SKM-1 treated with dmso at 0.1 percent for 144 hours (cell line): ENCODE data around the gene OR2V2.
"Not testable (repeated sequence)": the region's sequence is repeated elsewhere in the genome, so short reads cannot be mapped to it uniquely, and the experiment has no call there.

Experiments used
- DNase-seq: peaks from one replicate; lab custom pipeline; 2025; ENCODE audit not compliant: unreplicated experiment; lab: John Stamatoyannopoulos, UW

OR2V2 gene

GRCh38 chr5:181168595-181169118 is 21.3 kb downstream of the OR2V2 start:
- no peak for DNase-seq

- DNase-seq, result not testable (repeated sequence)
Measured at GRCh38 chr5:181169459-181170236, 22.3 kb downstream of the OR2V2 start.

DNA sequence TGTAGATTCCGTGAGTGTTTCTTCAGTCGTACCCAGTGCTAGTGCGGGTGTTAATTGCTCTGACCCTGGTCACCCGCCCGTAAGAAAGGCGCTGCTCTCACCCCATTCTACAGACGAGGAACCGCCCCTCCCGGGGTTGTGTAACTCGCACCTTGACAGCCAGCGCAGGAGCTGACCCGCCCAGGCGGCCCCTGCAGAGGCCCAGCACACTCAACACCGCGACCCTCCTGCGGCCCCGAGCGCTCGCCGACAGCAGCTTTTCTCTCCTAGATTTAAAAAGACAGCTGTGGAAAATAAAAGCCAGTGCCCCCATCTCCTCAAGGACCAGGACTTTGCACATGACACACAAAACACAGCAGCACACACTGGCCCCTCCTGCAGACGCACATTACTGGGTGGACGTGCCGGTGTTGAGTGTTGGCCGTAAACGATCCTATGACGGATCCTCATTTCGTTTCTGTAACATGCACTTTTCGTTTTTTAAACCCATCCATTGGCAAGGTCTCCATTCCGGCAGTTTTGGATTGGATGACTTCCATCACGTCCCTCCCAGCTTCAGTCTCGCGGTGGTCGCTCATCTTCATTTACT is 22.9 kb downstream of the OR2V2 start:
- no peak for DNase-seq

GRCh38 chr5:181170996-181171395 is 23.6 kb downstream of the OR2V2 start:
- no peak for DNase-seq

- DNase-seq, result no peak
Measured at GRCh38 chr5:181171782-181172181, 24.4 kb downstream of the OR2V2 start.

- no peak for DNase-seq
Measured at GRCh38 chr5:181173027-181173419, 25.6 kb downstream of the OR2V2 start.

- no peak for DNase-seq
Measured at GRCh38 chr5:181173420-181174342, 26.3 kb downstream of the OR2V2 start.

- no peak for DNase-seq
Measured at GRCh38 chr5:181176254-181176952, 29.0 kb downstream of the OR2V2 start.

GRCh38 chr5:181177559-181177958 is 30.2 kb downstream of the OR2V2 start:
- DNase-seq, result not testable (repeated sequence)

DNA sequence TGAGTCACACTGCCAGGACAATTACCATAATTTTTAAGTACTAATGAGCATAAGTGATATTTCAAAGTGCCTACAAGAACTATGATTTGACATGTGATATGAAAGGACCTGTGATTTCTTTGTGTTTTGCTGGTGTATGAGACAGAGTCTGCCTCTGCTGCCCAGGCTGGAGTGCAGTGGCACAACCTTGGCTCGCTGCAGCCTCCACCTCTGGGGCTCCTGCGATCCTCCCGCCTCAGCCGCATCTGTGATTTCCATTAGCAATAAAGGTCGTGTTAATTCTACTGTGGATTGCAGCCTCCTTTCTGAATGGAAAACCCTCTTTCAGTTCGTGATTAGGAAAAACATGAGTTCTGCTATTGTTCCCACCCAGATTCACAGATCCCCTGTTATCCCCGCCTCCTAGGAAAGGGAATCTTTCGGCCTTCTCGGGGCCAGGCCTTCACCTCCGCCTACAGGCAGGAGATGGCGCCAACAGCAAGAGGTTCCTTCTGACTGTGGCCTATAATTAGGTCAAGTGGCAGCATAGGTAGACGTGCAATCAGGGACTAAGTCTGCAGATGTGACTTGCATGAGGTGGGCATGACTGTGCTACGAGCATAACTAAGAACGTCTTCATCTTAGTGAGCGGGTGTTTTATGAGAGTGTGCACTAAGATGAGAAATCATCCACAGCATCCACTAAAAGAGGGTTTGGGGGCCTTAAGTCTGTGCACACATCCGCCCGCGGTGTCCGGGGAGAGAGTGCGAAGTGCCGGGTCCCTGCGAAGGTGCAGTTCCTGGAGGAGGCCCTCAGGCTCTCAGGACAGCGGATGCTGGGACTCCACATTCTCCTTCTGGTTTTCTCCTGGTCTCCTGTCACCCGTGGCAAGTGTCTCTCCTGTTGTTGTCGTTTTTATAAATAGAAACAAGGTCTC is 34.5 kb downstream of the OR2V2 start:
- DNase-seq, result no peak

DNA sequence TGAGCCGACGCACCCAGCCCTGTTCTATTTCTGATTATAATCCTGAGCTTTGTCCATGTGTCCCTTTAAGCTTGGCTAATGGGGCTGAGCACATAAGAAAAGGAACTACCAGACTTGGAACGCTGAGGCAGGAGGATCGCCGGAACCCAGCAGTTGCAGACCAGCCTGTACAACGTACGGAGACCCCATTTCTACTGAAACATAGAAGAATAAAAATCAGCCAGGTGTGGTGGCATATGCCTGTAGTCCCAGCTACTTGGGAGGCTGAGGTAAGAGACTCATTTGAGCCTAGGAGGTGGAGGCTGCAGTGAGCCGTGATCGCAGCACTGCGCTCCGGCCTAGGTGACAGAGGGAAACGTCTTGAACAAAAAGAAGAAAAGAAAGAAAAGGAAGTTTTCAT is 35.3 kb downstream of the OR2V2 start:
- no peak for DNase-seq

DNA sequence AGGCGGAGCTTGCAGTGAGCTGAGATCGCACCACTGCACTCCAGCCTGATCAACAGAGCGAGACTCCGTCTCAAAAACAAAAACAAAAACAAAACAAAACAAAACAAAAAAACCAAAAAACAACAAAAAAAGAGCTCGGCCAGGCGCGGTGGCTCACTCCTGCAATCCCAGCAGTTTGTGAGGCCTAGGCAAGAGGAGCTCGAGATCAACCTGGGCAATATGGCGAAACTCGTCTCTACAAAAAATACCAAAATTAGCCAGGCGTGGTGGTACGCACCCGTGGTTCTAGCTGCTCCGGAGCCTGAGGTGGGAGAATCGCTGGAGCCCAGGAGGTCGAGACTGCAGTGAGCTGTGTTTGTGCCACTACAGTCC is 37.4 kb downstream of the OR2V2 start:
- no peak for DNase-seq

DNA sequence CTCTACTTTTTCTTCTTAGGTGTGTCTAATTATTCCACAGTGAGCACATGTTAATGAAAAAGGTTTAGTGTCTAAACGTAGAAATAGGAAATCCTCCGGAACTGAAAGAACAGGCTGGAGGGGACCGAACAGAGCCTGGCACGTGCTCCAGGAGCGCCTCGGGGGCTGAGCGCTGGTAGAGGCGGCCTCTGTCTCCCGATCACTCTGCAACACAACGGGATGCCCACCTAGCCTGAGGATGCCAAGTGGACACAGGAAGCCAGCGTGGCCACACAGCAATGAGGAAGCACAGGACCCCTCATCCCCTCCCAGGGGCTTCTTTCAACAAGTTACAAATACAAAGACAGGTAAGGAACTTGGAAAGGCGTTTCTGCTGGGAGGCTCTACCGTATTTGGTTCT is 38.2 kb downstream of the OR2V2 start:
- no peak for DNase-seq

DNA sequence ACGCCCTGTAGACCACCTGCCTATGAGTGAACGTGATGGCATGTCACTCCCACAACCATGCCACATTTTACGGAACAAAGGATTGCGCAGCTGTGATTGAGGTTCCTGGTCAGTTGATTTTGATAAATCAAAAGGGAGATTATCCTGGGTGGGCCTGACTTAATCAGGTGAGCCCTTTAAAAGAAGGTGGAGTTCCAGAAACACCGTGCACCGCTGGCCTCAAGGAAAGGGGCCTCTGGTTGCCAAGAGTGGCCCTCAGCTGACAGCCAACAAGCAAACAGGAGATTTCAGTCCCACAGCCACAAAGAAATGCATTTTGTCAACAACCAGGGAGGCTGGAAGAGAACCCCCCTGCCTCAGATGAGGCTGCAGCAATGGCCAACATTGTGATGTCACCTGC is 38.6 kb downstream of the OR2V2 start:
- no peak for DNase-seq

DNA sequence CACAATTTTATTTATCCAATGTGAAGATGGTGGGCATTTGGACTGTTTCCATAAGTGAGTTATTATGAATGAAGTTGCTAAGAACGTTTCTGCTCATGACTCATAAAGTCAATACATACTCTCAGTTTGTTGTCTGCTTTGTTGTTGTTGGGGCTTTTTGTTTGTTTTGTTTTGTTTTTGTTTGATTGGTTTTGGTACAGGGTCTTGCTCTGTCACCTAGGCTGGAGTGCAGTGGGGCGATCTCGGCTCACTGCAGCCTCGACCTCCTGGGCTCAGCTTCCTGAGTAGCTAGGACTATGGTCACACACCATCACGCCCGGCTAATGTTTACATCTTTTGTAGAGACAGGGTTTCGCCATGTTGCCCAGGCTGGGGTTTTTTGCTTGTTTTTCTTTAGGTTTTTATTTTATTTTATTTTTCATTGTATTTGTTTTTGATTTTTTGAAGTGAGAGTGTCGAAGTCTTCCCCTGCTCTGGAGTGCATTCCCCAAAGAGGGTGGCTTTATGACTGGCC is 39.7 kb downstream of the OR2V2 start:
- DNase-seq, result no peak

GRCh38 chr5:181187500-181188213 is 40.3 kb downstream of the OR2V2 start:
- no peak for DNase-seq

- DNase-seq, result no peak
Measured at GRCh38 chr5:181188700-181189362, 41.4 kb downstream of the OR2V2 start.

GRCh38 chr5:181189363-181189961 is 42.1 kb downstream of the OR2V2 start:
- no peak for DNase-seq
